SK-N-MC (cell line): ENCODE results near the gene BAHCC1.

Experiments used
- EZH2 ChIP-seq: fragments of 200-600 bp; sonication (generic); IDR thresholded peaks from one replicate; pipeline ENCODE4 v1.6.1; 2017; ENCODE audit warnings: antibody characterized with exemption
- FOXP2 ChIP-seq: optimal IDR thresholded peaks from 2 replicates; pipeline ENCODE3; 2011; ENCODE audit warnings: mild to moderate bottlenecking, moderate library complexity; ENCODE audit not compliant: insufficient read depth; ENCODE audit errors: extremely low read length, control extremely low read depth
- POLR2AphosphoS5 ChIP-seq: IDR thresholded peaks from 2 replicates; pipeline ENCODE4 v1.6.1; 2012; ENCODE audit warnings: mild to moderate bottlenecking, low read depth, low read length, borderline replicate concordance

GRCh38 chr17:81348097-81349055, 46.9 kb upstream of the BAHCC1 start:
- no peak for TF ChIP-seq EZH2
- TF ChIP-seq POLR2AphosphoS5, result no peak
- TF ChIP-seq FOXP2, result no peak
